OCI-LY1 (cell line): Measurements from ENCODE around the gene RNF144A.

Source experiments
- H2AFZ ChIP-seq: fragments of 200-600 bp; sonication (generic), shearing (Covaris generic); 2 replicates; pipeline ENCODE4 v1.6.0; 2014; ENCODE audit warnings: antibody characterized with exemption, mild to moderate bottlenecking, low read length
- H3F3A ChIP-seq: fragments of 200-600 bp; sonication (generic), shearing (Covaris generic); 2 replicates; pipeline ENCODE4 v1.6.0; 2014; ENCODE audit warnings: mild to moderate bottlenecking, antibody characterized with exemption, low read length, moderate library complexity; ENCODE audit not compliant: insufficient read depth
- H3K27ac ChIP-seq: fragments of 200-600 bp; sonication (generic); 2 replicates; pipeline ENCODE4 v1.5.1; 2014; ENCODE audit warnings: low read length, mixed run types, mild to moderate bottlenecking, low read depth; ENCODE audit not compliant: poor library complexity, severe bottlenecking
- H3K27me3 ChIP-seq: fragments of 200-600 bp; sonication (generic); 2 replicates; pipeline ENCODE4 v1.6.0; 2014; ENCODE audit warnings: antibody characterized with exemption, mild to moderate bottlenecking, low read length, moderate library complexity; ENCODE audit not compliant: insufficient read depth
- H3K36me3 ChIP-seq: fragments of 200-600 bp; sonication (generic); 2 replicates; pipeline ENCODE4 v1.6.1; 2014; ENCODE audit warnings: mild to moderate bottlenecking, antibody characterized with exemption, low read length, moderate library complexity, mixed read lengths; ENCODE audit not compliant: insufficient read depth
- H3K4me1 ChIP-seq: fragments of 200-600 bp; sonication (generic); 2 replicates; pipeline ENCODE4 v1.5.1; 2014; ENCODE audit warnings: mild to moderate bottlenecking, low read length, moderate library complexity; ENCODE audit not compliant: insufficient read depth, severe bottlenecking
- H3K4me2 ChIP-seq: fragments of 200-600 bp; sonication (generic), shearing (Covaris generic); 2 replicates; pipeline ENCODE4 v1.6.1; 2014; ENCODE audit warnings: low read length
- H3K4me3 ChIP-seq: fragments of 200-600 bp; sonication (generic); 2 replicates; pipeline ENCODE4 v1.5.1; 2014; ENCODE audit warnings: low read length, low read depth, mild to moderate bottlenecking, mixed read lengths; ENCODE audit not compliant: poor library complexity, severe bottlenecking
- H3K79me2 ChIP-seq: fragments of 200-600 bp; shearing (Covaris generic); 2 replicates; pipeline ENCODE4 v1.6.1; 2016; ENCODE audit warnings: mixed run types, low read length, mixed read lengths; ENCODE audit not compliant: insufficient read depth
- H3K9ac ChIP-seq: fragments of 200-600 bp; sonication (generic), shearing (Covaris generic); 2 replicates; pipeline ENCODE4 v1.6.1; 2014; ENCODE audit warnings: mild to moderate bottlenecking, low read length, mixed read lengths
- H3K9me2 ChIP-seq: fragments of 200-600 bp; sonication (generic), shearing (Covaris generic); 2 replicates; pipeline ENCODE4 v1.6.1; 2014; ENCODE audit warnings: low read depth, mild to moderate bottlenecking, low read length, mixed read lengths
- H3K9me3 ChIP-seq: fragments of 200-600 bp; shearing (Covaris generic); 2 replicates; pipeline ENCODE4 v1.6.1; 2014; ENCODE audit warnings: low read length, mixed read lengths
- H4K20me1 ChIP-seq: fragments of 200-600 bp; sonication (generic), shearing (Covaris generic); 2 replicates; pipeline ENCODE4 v1.6.0; 2016; ENCODE audit warnings: mild to moderate bottlenecking, low read length; ENCODE audit not compliant: insufficient read depth
- EZH2 ChIP-seq: fragments of 200-600 bp; sonication (generic), shearing (Covaris generic); IDR thresholded peaks from 2 replicates; pipeline ENCODE4 v1.8.0; 2017; ENCODE audit warnings: borderline replicate concordance, mixed run types, mild to moderate bottlenecking, antibody characterized with exemption, low read length, moderate library complexity, mixed read lengths
- TF ChIP-seq, protein P1 (sequence below): fragments of 200-600 bp; sonication (generic), shearing (Covaris generic); IDR thresholded peaks from 2 replicates; pipeline ENCODE4 v1.5.1; 2017; ENCODE audit warnings: mild to moderate bottlenecking, antibody characterized with exemption, low read length, moderate library complexity, mixed read lengths

The RNF144A gene

DNA sequence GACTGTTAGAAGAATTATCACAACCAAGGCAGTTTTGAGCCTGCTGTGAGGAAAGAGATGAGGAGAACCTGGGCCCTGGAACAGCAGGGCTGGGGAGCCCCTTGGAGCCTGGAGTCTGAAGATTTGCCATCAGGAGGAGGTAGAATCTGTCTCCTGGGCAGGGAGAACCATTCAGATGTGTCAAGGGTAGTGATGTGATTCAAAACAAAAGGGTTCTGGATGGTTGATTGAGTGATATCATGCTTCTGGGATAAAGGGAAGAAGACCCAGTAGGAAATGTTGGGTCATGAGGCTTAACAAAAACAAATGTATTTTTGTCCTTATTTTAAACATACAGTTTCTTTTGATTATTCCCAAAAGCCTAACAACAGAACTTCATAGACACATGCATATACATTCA lies 28.6 kb downstream of the RNF144A start:
- Histone ChIP-seq H3K4me2 (no peak overlapping the region), H3K4me3 (no peak overlapping the region), H4K20me1 (no peaks in the 10 kb centered on the region), H3K4me1 (no peaks in the 10 kb centered on the region), H3K9me2 (no peaks in the 10 kb centered on the region), H3K79me2 (no peaks in the 10 kb centered on the region), H3K9ac (no peak overlapping the region), H2AFZ (no peak overlapping the region), H3K27ac (no peak overlapping the region), H3K27me3 (0 out of 2 replicates have a peak, but pooled peaks cover 4% of the 10 kb centered on the region), H3F3A (no peaks in the 10 kb centered on the region), H3K9me3 (no peaks in the 10 kb centered on the region), H3K36me3 (no peaks in the 10 kb centered on the region)
- TF ChIP-seq, protein P1, sequence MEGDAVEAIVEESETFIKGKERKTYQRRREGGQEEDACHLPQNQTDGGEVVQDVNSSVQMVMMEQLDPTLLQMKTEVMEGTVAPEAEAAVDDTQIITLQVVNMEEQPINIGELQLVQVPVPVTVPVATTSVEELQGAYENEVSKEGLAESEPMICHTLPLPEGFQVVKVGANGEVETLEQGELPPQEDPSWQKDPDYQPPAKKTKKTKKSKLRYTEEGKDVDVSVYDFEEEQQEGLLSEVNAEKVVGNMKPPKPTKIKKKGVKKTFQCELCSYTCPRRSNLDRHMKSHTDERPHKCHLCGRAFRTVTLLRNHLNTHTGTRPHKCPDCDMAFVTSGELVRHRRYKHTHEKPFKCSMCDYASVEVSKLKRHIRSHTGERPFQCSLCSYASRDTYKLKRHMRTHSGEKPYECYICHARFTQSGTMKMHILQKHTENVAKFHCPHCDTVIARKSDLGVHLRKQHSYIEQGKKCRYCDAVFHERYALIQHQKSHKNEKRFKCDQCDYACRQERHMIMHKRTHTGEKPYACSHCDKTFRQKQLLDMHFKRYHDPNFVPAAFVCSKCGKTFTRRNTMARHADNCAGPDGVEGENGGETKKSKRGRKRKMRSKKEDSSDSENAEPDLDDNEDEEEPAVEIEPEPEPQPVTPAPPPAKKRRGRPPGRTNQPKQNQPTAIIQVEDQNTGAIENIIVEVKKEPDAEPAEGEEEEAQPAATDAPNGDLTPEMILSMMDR = no peak
- TF ChIP-seq EZH2 = no peak

DNA sequence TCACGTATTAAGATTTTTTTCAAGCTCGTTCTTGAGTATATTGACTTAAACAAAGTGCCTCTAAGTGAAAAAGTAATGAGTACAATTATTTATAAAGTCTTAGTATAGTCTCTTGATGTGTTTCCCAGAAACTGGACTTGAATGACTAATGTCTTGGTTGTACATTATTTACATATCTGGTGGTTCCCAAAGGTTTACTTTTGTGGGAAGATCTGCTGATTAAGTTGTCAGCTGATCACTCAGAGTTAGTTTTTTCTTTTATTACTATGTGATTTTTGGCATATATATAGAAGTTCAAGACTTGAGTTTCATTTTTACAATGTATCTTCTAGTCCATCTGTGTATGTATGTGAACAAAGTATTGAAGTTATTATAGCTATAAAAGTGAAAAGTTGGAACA lies 29.5 kb downstream of the RNF144A start:
- Histone ChIP-seq H3K9ac (no peak overlapping the region), H3K36me3 (no peaks in the 10 kb centered on the region), H3K4me3 (no peak overlapping the region), H3K79me2 (no peaks in the 10 kb centered on the region), H3K9me2 (no peaks in the 10 kb centered on the region), H3K9me3 (no peaks in the 10 kb centered on the region), H3K27me3 (0 out of 2 replicates have a peak, but pooled peaks cover 4% of the 10 kb centered on the region), H3F3A (no peaks in the 10 kb centered on the region), H3K27ac (no peak overlapping the region), H4K20me1 (no peaks in the 10 kb centered on the region), H2AFZ (no peak overlapping the region), H3K4me1 (no peaks in the 10 kb centered on the region), H3K4me2 (no peak overlapping the region)
- TF ChIP-seq, protein P1 = no peak
- no peak for TF ChIP-seq EZH2

DNA sequence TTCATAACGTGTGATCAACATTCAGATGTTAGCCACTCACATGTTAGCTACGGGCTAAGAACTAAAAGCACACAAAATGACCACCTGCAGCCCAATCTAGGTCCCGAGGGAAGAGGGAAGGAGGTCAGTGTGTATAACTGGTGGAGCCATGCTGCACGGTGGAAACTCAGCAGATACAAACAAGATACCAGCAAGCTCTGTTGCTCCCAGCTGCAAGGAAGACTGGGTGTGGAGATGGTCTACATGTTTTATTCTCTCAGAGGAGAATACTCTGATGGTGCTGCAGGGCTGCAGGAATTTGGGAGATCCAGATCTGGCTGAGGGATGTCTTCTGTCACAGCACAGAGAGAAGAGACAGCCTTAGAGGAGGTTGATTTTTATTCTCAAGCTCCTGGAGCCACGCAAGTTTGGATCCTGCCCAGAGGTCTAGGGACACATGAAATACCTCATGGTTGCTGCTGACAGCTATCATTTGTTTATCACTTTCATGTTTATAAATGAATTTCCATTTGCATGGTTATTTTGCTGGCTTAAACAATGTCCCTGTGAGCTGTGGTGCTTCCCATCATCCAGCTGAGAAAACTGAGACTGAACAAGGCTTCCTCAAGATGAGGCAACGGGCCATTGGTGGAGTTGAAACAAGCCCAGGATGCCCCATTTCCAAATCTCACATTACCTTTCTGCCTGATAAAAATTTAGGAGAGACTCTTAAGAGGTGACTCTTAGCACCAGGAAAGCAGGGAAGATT lies 30.9 kb downstream of the RNF144A start:
- Histone ChIP-seq H3K9ac (no peak overlapping the region), H3K4me2 (no peak overlapping the region), H3K27me3 (0 out of 2 replicates have a peak, but pooled peaks cover 4% of the 10 kb centered on the region), H3K79me2 (no peaks in the 10 kb centered on the region), H3F3A (no peaks in the 10 kb centered on the region), H2AFZ (no peak overlapping the region), H3K9me3 (no peaks in the 10 kb centered on the region), H3K27ac (no peak overlapping the region), H4K20me1 (no peaks in the 10 kb centered on the region), H3K4me1 (no peaks in the 10 kb centered on the region), H3K4me3 (no peak overlapping the region), H3K9me2 (no peaks in the 10 kb centered on the region), H3K36me3 (no peaks in the 10 kb centered on the region)
- TF ChIP-seq EZH2 = no peak
- TF ChIP-seq, protein P1 = no peak
